ENCODE measurements around the gene FAM114A1.

Gene FAM114A1

GRCh38 chr4:38842994-38843393, 24.6 kb upstream of the FAM114A1 start:
- TF ChIP-seq ZNF274 (IDR thresholded peaks at IDR 0.05; ENCODE audit: low read depth, low read length): no peak
- H3K4me3 ChIP-seq (ENCODE audit: low read length): no peak overlapping the region

GRCh38 chr4:38846015-38846414, 21.6 kb upstream of the FAM114A1 start:
- H3K4me3 ChIP-seq (ENCODE audit: low read length): no peak overlapping the region
- TF ChIP-seq ZNF274 (IDR thresholded peaks at IDR 0.05; ENCODE audit: low read depth, low read length): no peak

DNA sequence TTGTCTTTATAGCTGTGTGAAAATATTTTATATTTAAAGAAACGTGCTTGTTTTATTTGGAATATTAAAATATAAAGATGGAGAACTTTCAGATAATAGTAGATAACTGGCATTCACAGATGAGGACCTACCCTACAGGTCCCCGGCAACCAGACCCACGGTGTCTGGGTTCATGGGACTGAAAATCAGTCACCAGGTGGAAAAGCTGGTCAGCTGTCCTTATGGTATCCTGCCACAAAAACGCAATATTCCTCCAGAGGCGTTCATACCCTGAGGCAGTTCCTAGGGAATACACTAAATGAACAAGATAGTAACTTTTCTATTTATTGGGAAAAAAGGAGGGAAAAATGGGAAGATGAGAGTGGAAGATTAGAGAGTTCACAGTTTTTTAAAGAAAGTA, 12.1 kb upstream of the FAM114A1 start:
- TF ChIP-seq ZNF274 (IDR thresholded peaks at IDR 0.05; ENCODE audit: low read depth, low read length): no peak
- peak overlapping the region; percentile 99 for H3K4me3 ChIP-seq (ENCODE audit: low read length)

GRCh38 chr4:38856046-38856445, 11.6 kb upstream of the FAM114A1 start:
- no peak for TF ChIP-seq ZNF274 (IDR thresholded peaks at IDR 0.05; ENCODE audit: low read depth, low read length)
- peak overlapping the region; percentile 99 for H3K4me3 ChIP-seq (ENCODE audit: low read length)

GRCh38 chr4:38856524-38857337, 10.9 kb upstream of the FAM114A1 start, which contains the start of gene TLR6:
Gene TLR6 (minus strand): TSS chr4:38856817. CDS start chr4:38829473, 27,344 bp downstream.
- TF ChIP-seq ZNF274 (IDR thresholded peaks at IDR 0.05; ENCODE audit: low read depth, low read length): no peak
- H3K4me3 ChIP-seq (ENCODE audit: low read length): peak within 1 kb of the TSS; percentile 99

DNA sequence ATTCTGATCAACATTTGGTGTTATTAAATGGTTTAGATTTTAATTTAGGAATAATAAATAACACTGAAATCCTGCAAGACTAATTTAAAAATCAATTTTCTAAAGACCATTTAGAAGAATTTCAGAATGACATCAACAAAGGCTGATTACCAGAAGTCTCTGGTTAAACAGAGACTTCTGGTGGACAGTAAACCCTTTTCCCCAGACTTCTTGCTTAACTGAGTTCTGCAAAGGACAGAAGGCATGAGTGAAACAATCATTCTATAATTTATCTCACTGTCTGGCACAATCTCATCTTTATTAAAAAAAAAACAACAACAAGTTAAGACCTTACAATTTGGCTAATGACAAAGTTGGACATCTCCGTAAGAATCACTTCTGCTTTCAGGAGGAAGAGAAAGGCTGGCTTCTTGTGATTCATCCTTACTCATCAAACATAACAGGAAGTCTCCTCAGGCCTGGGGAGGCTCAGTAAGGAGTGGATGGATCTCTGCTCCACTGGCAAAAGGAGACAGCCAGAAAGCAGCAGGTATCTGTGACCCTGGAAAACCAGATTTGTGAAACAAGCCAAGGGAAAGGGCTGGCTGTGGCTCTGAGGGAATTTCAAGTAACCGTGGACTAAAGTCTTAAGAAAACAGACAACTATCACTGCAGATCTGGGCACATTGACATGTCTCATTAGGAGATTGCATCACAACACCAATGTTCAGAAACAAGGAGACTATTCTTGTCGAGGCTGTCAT, 10.1 kb upstream of the FAM114A1 start:
- no peak overlapping the region for H3K4me3 ChIP-seq (ENCODE audit: low read length)

DNA sequence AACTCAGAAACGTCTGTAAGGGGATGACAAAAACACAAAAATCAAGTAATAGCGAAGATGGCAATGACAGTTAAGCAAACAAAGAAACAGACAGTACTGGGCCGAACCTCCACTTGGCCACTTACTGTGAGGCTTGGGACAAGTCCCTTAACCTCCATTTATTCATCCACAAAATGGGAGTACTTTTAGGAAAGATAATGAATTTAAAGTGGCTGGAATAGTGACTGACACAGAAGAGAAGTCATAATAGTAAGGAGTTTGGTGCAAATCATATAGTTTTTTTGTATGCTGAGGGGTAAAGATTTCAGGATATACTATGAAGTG, 9.5 kb upstream of the FAM114A1 start:
- no peak overlapping the region for H3K4me3 ChIP-seq (ENCODE audit: low read length)

More for the DNA sequence above, 10.1 kb upstream of the FAM114A1 start:
- no peak for TF ChIP-seq ZNF274 (IDR thresholded peaks at IDR 0.05; ENCODE audit: low read depth, low read length)

DNA sequence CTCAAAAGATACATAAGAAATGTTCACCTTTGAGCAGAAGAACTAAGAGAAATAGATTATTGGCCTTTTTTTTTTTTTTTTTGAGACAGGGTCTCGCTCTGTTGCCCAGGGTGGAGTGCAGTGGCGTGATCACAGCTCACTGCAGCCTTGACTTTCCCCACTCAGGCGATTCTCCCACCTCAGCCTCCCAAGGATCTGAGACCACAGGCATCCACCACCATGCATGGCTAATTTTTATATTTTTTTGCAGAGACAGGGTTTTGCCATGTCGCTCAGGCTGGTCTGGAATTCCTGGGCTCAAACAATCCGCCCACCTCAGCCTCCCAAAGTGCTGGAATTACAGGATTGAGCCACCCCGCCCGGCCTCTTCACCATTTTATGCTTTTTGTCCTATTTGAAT, 8.1 kb upstream of the FAM114A1 start:
- H3K4me3 ChIP-seq (ENCODE audit: low read length): no peak overlapping the region
- no peak for TF ChIP-seq ZNF274 (IDR thresholded peaks at IDR 0.05; ENCODE audit: low read depth, low read length)

More for the DNA sequence above, 9.5 kb upstream of the FAM114A1 start:
- no peak for TF ChIP-seq ZNF274 (IDR thresholded peaks at IDR 0.05; ENCODE audit: low read depth, low read length)

GRCh38 chr4:38860788-38861424, 6.7 kb upstream of the FAM114A1 start:
- no peak for TF ChIP-seq ZNF274 (IDR thresholded peaks at IDR 0.05; ENCODE audit: low read depth, low read length)
- H3K4me3 ChIP-seq (ENCODE audit: low read length): no peak overlapping the region

DNA sequence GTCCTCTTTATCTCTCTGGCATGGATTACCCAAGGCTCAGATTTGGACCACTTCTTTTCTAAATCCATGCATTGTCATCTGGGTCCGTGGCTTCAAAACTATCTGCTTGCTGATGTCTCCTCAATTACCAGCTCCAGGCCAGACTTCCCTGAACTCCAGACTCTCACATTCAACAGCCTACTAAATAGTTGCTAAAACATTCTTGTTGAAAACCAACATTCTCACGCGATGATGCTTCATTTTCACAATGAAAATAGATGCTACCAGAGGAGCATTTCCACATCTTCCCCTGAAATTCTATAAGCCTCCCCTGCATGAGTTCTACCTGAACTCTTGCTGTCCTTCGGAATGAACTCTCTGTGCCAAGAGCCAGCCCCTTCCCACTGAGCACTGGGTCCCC, 5.8 kb upstream of the FAM114A1 start:
- TF ChIP-seq ZNF274 (IDR thresholded peaks at IDR 0.05; ENCODE audit: low read depth, low read length): no peak
- H3K4me3 ChIP-seq (ENCODE audit: low read length): no peak overlapping the region

DNA sequence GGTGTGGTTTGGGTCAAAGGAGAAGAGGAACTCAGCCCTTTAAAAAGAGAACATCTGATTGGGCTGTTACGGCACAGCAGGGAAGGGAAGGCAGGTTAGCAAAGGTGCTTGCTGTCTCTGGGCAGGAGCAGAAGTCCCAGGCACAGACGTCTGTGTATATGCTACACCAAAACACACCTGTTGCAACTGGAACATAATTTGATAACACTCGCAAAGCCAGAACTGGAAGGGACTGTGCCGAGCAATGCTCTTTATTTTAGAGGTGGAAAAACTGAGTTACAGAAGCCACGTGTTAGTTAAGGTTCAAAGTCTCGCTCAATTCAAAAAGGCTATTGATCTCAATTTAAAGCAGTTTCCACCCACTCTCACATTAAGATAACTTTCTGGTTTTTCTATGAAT, 2.2 kb upstream of the FAM114A1 start:
- no peak overlapping the region for H3K4me3 ChIP-seq (ENCODE audit: low read length)
- no peak for TF ChIP-seq ZNF274 (IDR thresholded peaks at IDR 0.05; ENCODE audit: low read depth, low read length)

GRCh38 chr4:38866973-38867477, 581 bp upstream of the FAM114A1 start:
- peak overlapping the region; percentile 81; the same call in 1 of the 2 replicates for H3K4me3 ChIP-seq (ENCODE audit: low read length)
- TF ChIP-seq ZNF274 (IDR thresholded peaks at IDR 0.05; ENCODE audit: low read depth, low read length): no peak

GRCh38 chr4:38868059-38868960, 704 bp downstream of the FAM114A1 start:
- peak overlapping the region; percentile 62; the same call in 1 of the 2 replicates for H3K4me3 ChIP-seq (ENCODE audit: low read length)
- TF ChIP-seq ZNF274 (IDR thresholded peaks at IDR 0.05; ENCODE audit: low read depth, low read length): no peak

All from GM08714 (cell line).